GOT3 (cell line): ENCODE data around the gene PTPRT.

Source experiments
- DNase-seq: peaks from one replicate; lab custom pipeline; 2025; ENCODE audit warnings: mixed read lengths; lab: John Stamatoyannopoulos, UW

PTPRT gene

DNA sequence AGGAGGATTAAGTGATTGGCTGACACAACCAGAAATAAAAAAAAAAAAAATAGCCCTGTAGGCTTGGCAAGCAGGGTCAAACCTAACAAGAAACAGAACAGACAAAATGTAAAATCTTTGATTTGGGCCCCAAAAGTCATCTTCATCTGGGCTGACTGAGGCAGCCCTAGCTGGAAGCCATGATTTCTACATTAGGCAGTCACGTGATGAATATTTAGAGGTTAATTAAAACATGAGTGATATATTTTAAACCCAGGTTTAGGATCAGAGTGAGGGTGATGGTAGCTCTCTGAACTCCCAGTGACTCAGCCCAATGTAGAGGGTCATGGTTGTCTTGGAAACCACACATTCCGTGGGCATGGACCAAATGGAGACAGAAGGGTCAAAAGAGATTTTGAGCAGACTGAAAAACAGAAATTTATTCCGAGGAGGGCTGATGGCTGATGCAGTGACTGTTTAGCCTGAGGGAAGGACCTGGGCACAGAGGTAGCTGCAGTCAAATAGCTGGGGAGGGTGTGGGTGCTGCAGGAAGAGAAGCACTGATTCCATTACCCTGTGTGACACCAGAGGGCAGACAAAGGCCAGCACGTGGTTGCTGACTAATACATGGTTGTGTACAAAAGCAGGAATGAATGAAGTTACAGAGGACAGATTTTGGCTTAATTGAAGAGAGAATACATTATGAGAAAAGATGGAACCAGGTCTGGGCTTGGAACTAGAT is 998.4 kb downstream of the PTPRT start:
- no peak for DNase-seq

DNA sequence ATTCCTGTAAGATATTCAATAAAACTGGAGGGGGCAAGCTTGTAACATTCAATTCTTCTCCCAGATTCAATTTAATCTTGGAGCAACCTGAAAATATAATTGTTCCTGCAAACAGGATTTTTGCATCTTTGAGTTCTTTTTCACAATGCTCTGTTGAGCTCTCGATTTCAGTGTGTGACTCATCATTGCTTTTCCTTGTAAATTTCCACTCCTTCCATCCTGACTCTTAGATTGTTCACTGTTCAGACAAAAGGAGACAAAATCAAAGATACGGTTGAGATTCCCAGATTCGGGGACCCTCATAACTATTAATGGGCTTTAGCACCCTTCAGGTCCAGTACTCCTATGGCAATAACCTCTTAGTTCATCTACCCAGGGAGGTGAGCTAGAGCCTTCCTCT is 999.6 kb downstream of the PTPRT start:
- DNase-seq, result no peak

DNA sequence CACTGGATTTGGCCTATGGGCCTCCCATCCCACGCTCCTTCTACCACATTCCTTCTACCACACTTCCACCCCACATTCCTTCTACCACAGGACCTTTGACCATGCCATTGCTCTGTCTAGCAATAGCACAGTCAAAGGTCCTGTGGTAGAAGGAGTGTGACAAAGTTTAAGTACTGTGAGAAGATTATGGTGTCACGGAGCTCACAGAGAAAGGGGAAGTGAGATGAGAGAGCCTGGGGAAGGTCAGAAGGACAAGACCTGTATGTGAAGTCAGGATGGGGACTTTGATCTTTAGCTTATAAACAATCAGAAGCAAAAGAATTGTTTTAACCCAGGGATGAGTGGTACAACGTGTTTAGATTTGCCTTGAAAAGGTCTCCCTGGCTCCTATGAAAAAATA is 1003.4 kb downstream of the PTPRT start:
- no peak for DNase-seq

DNA sequence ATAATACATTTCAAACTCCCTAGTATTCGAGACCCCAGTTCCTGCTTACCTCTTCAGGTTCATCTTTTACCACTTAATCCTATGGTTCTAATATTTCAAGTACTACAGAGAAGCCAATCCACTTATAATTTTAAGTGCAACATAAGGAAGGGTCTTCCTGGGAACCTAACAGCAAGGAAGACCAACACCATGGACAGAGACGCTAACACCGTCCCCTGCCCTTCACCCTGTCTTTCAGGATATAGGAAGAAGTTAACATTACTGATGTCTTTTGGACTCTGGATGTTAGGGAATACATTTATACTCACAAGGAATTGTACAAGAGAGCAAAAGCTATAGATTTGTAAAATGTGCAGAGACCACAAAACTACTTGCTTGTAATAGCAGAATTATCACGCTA is 1006.6 kb downstream of the PTPRT start:
- DNase-seq, result no peak

DNA sequence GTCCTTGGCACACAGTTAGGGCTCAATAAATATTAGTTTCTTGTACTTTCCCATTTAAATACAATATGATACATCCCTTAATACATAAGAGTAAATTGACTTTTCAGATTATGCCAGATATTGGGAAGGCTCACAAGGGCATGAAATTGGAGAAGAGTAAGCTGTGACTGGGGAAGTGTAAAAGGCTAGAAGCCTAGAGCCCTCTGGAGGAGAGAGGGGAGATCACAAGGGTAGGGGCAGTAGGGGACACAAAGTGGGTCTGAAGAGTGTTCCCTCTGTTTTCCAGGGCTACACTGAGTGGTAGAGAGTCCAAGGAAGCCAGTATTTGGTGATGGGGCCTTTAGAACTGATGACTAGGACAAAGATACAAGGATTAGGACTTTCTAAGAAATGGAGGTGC is 1008.6 kb downstream of the PTPRT start:
- DNase-seq, result no peak

DNA sequence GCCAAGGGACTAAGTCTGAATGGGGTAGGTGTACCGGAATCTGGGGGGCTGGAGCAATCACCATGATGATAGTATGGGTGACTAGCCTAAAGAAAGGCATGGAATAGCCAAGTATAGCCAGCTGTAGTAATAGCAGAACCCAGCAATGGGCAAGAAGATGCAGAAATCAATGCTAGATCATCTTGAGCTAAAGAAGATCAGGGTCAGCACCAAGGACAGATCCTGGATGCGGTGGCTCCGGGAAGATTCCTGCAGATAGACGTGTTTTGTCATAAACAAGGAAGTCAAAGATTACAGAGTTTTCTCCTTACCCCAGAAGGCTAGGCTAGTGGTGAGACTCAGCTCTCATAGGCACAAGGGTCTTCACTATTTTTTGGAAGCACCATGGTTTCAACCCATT is 1009.9 kb downstream of the PTPRT start:
- no peak for DNase-seq

DNA sequence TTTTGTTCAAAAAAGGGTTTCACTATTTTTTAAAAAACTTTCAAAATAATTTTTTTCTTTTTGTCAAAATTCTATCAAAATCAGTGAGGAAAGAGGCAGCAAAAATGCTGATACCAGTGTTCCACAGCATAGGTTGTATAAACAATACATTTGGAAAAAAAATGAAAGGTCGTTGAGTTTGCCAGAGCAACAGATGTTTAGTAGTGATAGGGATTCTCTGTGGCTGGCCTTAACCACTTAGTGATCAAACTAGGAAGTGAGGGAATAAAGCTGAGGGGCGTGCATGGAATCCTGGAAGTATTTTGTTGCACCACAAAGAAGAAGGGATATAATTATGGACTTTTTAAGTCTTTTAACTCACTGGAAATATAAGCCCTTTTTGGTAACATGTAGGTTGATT is 1016.3 kb downstream of the PTPRT start:
- no peak for DNase-seq

DNA sequence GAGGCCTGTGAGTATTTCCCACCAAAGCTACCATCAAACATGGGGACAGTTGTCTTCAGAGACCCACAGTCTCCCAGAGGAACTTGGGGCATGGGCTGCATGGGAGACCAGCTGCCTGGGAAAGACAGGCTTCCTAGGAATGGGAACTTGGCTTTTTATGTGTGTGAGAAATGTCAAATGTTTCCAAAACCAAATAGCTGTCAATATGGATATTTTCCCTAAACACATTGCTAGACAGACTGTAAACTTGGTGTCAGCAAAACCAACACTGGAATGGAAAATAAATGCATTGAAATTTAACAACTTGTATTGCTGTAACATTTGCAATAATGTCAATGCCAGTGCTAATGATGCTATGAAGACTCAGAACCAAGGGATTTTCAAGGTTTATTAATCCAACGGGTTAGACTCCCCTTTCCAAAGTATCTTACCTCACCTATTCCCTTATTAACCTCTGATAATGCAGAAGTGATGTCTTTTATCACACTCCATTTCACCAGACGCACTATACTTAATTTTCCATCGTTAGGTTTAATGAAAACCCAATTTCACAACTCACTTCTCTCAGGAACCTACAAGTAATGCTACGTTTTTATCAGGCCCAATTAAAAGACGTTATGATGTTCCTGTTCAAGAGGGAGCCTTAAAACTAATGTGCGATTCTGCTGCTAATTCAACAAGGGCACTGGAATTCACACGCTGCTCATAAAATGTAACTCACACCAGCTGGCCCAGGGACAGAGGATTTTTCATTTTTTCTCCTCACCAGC is 1025.4 kb downstream of the PTPRT start:
- no peak for DNase-seq

DNA sequence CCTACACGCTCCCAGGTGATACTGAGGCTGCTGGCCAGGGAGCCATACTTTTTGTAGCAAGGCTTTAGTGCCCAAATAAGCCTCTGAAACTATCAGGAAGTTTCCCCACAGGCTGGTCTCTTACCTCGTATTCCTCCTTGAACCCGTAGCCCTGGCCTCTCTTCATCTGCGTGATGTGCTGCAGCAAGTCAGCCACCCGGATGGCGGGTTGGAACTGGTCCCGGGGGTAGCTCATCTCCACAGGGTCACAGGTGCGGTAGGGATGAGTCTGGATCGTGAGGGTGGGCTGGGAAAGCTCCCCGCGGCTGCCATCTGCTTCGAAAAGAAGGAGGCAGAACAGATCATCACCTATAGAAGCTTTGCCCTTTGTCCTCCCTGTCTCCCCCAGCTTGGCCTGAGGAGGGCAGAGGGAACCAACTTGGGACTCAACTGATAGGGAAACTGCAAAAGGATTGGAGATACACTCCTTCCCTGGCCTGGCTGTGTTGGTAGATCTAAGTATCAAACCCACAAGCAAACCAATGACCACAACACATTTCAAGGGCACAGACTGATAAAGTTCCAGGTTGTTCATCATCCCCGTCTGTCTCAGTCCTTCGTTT is 1028.4 kb downstream of the PTPRT start:
- no peak for DNase-seq

DNA sequence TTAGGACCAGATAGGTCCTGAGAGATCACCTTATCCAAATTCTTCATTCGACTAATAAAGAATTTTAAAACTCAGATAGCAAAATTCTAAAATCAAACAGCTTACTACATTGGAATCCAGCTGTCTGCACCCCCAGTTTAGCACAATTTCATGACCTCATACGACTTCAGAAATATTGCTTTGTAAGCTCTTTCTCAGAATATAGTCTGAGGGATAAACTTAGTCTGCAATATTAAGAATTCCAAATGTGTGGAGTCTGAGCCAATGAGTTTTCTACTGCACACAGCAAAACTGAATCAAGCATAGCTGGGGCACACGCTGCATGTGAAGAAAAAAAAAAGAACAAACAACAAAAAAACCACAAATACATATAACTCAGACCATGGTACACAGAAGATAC is 1029.9 kb downstream of the PTPRT start:
- no peak for DNase-seq

DNA sequence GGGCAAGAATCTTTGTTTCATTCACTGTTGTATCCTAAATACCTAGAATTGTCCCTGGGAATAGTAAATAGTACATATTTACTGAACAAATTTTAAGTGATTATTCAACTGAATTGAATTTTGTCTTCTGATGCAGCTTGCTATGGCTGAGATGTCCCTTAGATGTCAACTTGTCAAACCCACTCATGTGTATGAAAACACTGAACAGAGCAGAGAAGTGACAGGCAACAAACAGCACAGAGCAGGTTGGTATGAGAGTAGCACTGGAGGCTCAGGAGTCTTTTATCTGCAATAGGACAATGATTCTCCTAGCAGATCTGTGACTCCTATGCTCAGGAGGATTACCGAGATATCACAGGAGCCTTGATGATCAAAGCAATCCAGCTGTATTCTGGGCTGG is 1031.4 kb downstream of the PTPRT start:
- no peak for DNase-seq

DNA sequence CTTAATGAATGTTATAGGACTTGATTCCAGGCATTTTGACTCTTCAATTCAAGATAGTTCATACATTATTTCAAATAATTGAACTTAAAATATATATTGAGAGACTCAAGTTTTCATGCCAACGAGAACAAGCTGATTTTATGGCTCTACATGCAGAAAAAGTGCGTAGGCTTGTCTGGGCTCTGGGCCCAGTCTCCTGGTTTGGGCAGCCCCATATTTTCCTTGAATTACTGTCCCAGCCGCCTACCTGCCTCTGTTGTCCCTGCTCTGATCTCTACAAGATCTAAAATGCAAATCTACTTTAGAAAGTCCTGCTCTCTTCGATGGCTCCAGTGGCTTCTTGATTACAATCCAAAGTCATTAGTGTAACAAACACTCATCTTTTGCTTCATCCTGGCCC is 1034.1 kb downstream of the PTPRT start:
- DNase-seq, result no peak

DNA sequence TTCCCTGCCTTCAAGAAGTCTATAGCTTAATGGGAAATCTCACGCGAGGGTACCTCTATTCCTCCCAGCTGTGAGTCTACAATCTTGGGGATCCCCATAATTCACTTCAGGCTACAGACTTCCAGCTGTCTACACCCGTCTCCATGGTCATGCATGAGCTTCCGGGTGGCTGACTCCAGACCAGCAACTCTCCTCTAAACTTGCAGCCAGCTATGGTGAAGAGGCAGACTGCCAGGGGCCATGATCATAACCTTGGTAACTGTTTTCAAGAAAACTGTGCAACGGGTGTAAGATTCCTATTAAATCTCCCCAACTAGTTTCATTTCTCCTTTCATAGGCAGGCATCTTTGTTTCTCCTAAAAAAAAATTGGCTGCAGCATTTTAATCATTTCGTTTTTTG is 1037.1 kb downstream of the PTPRT start:
- no peak for DNase-seq

DNA sequence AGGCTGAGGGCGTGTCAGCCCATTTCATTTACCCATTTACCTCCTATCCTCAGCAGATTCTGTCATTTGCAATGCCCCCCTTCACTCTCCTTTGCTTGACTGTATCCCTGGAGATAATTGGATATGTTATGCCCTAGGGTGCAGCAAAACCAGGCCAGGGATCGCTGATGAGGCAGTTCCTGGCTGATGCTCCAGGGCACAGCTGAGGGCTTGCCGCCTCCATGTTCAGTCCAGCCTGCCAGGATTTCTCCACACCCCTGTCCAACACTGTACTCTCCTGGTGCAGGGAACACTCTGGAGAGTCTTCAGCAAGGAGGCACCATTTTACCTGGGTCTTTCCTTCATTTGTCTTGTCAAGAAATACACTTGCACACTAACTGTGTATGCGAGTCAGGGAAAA is 1039.5 kb downstream of the PTPRT start:
- no peak for DNase-seq

DNA sequence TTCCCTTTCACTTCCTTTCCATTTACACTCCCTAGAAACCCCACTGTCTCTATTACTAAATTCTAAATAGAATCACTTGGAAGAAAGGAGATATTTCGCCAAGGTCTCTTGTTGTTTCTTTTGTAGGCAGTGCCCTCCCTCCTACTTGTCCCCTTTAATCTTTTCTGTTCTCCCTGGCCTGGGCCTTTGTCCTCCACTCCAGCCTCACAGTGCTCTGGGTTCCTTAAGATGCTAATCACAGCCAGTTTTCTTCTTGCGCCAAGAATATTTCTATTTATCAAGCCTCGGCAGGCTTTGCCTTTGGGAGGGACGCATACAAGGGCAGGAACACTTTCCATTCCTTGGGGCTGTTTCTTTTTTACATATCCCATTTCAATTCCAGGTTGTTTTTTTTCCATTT is 1051.0 kb downstream of the PTPRT start:
- DNase-seq, result no peak

DNA sequence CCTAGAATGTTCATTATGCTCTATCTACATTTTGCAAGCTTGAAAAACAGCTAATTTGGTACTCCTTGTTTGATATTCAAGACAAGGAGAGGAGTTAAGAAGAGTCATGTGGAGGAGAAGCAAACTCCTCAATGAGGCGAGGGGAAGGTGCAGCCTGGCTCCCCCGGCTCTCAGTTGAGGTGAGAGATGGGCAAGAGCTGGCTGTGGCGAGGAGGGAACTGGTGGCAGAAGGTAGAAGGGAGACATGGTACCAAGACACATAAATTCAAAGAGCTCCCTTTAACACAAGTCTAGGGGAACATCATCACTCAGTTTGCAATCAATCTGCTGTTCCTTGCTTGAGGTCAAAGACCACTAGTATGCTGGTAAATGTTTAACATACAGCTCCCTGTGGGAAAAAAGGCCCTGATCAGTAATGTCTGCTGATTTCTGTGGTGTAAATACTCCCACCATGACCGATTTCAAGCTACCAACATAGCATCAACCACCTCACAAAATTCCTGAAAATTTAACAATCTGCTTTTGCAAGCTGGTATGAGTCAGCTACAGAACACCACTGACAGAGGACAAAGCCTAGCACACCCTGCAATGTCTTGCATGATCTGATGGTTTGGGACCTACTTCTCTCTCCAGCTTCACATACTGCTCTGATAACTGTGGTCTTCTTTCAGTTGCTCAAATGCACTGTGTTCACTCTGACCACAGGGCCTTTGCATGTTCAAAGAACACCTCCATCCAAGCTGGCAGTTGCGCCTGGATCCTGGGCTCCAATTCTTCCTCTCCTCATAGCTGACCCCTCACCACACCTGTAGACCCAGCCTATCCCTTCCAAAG is 1055.2 kb downstream of the PTPRT start:
- DNase-seq, result no peak

DNA sequence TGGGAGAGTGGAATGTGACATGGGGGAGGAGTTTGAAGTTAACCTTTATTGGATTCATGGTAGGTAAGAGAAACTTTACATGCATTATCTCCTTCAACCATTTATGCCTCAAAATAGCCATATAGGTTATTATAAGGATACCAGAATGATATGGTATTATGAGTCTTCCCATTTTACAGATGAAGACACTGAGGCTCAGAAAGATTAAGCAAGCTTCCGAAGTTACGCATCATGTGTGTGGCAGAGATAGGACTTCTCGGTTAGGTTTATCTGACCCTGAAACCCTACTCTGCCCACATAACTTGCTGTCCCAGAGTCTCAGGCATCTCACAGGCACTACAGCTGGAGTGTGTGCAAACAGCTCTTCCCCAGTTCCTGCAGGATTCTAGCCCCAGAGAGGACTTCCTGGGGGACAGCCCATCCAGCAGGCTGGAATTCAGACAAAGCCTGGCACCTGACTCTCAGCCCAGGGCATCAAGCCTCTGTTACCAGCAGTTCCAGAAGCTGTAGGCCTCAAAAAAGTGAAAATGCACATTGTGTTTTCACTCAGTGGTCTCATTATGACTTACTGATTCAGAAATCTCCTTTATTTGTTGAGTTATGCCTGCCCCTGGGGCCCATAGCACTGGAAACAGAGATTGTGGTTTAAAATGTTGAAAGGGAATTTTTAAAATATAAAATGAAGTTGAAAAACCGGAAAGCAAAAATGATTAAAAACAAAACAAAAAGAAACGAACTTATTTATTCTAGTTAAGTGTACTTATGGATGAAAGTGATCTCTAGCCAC is 1058.7 kb downstream of the PTPRT start:
- DNase-seq, result no peak

DNA sequence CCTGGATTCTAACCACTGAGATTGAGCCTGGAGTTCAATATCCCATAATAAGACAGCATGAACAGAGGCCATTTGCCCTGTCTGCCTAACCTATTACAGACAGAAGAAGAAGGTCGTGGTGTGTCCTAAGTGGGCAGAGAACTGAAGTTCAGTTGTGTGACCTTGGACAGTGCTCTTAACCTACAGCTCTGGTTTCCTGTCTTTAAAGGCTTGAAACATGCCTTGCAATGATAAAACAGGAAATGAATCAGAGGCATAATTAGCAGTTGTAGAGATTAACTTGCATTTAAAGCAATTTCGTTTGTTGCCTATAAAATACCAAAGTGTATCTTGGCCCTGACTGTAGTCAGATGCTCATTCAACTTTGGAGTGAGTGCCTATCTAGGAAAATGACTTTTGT is 1064.3 kb downstream of the PTPRT start:
- DNase-seq, result no peak

DNA sequence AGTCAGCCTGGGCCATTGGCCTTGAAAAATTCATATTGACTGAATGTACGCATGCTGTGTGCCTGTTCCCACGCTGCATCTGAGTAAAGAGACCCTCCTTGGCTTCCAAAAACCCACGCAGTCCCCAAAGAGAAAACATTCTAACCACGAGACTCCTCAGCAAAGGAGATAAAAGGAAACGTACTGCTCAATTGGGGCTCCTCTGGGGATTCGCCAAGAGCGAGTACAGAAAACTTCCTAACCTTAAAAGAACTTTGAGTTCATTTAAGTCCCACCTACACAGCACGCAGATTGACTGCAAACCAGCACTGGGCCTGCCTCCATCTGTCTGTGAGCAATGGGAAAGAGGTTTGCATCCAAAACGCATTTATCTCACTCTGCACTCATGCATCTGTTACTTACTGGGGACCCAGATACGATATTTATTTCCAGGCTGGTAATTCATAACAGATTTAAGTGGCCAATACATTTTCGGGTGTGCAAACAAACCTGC is 1065.7 kb downstream of the PTPRT start:
- DNase-seq, result no peak

DNA sequence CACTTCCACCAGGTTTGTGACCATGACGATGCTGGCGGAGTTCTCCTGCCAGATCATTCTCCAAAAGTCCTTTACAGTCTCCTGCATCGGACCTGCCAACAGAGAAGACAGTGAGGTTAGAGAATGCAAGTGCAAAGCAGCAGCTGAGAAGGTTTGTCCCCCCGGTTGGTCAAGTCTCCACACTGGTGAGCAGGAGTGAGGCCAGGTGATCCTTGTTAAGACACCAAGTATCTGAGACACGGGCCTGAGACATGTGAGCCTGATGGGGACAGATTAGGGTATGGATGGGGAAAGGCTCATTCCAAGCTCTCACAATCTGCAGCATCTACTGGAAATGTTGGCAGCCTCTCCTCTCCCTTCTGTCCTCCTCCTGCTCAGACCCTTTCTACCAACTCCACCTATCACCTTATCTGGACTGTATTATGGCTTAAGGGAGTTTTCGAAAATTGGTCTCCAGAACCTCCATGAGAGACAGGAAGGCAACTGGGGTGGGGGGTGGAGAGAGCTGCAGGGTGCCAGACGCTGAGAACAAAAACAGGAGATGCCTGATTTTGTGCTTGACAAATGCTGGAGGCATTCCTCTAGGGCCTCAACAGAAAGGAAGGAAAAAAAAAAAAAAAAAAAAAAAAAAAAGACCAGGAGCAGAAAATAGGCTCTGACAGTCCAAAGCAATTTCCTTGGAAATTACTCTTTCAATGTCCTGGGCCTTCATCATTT is 1071.1 kb downstream of the PTPRT start:
- no peak for DNase-seq

DNA sequence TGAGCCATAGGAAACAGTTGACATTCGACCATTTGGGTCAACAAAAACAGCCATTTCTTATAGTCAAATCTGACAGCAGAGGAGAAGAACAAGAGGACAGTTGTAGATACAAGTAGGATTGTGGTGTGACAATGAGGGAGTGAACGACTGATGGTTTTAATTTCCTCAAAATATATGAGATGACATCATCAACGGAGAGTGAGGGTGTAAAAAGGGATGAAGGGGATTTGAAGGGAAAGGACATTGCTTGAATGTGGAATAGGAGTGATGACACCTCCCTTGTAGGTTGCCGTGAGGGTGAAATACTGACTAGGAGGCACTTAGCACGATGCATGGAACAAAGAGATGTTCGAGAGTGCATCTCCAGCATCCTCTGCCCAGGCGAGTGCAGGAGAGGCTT is 1071.7 kb downstream of the PTPRT start:
- no peak for DNase-seq
